Measurements from ENCODE around the gene GRAMD4.
"Not testable (repeated sequence)": the region's sequence is repeated elsewhere in the genome, so short reads cannot be mapped to it uniquely, and the experiment has no call there.

GRAMD4 gene

DNA sequence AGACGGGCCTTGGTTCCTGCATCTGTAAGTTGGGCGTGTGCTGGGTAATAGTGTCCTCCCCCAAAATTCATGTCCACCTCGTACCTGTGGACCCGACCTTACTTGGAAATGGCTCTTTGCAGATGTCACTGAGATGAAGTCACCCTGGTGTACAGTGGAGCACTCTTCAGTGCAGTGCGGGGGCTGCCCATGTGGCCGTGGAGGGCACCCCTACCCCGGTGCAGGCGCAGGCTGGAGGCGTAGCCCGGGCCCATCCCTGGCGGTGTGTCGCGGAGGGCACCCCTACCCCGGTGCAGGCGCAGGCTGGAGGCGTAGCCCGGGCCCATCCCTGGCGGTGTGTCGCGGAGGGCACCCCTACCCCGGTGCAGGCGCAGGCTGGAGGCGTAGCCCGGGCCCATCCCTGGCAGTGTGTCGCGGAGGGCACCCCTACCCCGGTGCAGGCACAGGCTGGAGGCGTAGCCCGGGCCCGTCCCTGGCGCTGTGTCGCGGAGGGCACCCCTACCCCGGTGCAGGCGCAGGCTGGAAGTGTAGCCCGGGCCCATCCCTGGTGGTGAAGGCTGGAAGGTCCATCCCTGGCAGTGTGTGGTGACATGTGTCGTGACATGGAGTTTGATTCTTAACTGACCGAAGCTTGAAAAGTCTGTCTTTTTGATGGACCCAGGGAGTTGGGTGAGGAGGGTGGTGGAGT lies 1.2 kb downstream of the GRAMD4 start:
- DNase-seq: not testable (repeated sequence)

DNA sequence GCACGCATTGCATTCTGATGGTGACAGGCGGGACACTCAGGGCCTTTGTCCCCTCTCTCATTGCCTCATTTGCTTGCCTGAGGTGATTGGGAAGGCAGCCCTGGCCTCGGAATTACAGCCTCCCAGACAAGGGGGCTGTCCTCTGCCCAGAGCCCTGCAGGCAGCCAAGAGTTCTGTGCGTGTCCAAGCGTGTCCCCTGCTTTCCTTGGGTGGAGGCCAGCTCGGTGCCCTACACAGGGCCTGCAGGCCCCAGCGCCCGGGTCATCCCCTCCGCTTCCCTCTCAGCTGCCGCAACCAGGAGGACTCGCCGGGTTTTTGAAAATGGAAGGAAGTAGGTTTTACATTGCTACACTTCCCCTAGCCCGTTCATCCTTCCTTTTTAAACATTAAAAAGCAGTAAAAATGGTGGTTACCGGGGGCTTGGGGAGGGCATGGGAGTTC lies 1.9 kb downstream of the GRAMD4 start:
- DNase-seq: no peak

DNA sequence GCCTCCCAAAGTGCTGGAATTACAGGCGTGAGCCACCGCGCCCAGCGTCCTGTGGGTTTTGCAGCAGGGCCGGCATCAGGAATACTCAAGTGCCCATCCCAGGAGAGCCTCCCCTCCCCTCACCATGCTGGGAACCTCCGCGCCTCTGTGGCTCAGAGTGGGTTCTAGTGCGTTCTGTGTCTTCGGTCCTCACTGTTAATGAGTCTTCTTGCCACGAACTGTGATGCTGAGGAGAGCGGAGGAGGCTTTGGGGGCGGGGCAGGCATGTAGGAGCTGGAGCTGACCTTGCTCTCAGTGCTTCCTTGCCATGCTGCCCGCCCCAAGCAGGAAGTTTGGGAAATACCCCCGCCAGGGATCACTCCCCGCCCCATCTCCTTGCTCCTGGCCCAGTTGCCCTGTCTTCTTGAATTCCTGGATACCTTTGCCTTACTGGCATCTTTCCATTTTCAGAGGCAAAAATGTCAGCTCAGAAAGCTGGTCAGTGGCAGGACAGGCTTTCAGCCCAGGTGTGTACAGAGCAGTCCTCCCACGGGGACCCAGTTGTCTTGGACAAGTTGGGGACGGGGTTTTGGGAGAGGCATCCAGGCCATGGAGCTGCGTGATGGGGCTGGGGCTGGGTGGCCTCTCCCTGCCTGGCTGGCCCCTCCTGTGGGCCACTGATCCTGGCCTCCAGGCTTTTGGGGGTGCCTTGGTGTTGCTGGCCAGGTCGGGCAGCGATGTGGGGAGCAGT lies 5.1 kb downstream of the GRAMD4 start:
- no peak for DNase-seq

GRCh38 chr22:46625843-46626349 lies 5.7 kb downstream of the GRAMD4 start:
- DNase-seq: no peak

DNA sequence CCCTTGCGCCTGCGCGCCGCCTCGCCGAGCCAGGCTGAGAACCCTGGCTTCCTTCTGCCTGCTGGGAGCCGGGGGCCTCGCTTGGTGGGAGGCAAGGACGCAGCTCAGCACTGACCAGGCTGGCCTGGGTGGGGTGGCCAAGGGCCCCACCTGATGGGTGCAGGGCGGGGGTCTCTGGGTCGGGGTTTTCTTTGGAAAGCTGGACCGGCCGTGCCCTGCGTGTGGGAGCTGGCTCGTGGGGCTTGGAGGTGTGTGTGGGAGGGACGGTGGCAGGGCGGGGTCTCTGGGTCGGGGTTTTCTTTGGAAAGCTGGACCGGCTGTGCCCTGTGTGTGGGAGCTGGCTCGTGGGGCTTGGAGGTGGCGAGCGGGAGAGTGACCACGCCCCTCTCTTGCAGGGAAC lies 6.2 kb downstream of the GRAMD4 start:
- no peak for DNase-seq

DNA sequence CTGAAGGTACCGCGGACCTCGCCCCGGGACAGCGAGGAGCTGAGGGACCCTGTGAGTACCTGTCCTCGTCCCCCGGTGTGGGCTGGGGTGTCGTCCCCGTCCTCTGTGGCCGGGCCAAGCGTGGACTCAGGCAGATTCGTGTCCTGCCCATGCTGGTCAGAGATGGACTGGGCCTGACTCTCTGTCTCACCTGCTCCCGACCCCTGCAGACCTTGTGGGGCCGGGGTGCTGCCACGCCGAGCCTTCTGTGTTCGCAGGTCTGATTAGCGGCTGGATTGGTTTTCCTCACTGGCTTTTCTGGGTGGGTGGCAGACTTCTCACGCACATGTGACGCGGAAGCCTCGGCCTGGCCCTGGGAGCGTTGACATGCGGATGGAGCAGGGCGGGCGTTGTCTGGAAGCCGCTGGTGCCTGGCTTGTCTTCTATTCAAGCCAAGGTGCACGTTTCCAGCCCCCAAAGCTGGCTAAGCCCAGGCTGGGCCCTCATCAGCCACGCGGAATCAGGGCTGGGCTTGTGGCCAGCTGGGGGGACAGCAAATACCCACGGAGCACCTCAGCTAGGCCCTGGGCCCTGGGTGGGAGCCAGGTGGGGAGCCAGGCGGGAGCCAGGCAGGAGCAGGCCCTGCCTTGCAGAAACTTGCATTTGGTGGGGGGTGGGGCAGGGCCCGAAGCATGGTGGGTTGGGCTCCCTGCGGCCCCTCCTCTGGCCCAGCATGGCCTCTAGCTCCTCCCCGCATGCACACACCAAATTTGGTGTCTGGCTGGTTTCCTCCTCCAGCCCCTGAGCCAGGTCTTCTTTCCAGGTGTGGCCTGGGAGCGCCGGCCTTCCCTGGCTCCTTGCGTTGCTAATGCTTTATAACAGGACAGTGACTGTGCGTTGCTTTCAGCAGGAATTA lies 7.0 kb downstream of the GRAMD4 start:
- DNase-seq: no peak

GRCh38 chr22:46627806-46628482 lies 7.8 kb downstream of the GRAMD4 start:
- DNase-seq: no peak

- DNase-seq: no peak
Measured at GRCh38 chr22:46628756-46629155, 8.6 kb downstream of the GRAMD4 start.

DNA sequence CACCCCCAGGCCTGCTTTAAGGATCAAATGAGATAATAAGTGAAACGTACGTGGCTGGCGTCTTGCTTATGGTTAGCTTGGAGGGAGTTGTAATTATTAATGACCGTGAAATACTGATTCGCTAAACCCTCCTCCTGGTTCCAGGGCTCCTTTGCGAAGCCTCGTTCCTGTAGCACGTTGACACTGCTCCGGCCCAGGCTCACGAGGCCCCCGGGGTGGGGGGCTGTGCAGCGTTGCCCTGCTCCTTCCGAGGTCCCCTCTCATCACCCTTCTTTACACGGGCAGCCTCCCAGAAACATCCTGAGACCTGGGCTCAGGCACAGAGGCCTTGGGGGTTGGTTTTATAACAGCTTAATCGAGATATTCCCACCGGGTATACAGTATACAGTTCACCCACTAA lies 9.1 kb downstream of the GRAMD4 start:
- DNase-seq: no peak

DNA sequence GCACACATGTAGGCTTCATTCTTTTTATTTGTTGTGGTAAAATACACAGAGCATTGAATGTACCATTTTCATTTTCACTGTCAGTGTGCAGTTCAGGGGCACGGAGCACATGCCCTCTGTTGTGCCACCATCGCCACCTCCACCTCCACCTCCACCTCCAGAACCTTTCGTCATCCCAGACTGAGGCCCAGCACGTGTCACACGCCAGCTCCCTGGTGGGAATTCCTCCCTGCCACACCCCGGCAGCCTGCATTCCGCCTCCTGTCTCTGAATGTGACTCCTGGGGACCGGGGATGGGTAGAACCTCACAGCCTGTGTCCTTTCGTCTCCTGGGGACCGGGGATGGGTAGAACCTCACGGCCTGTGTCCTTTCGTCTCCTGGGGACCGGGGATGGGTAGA lies 10.9 kb downstream of the GRAMD4 start:
- no peak for DNase-seq

- no peak for DNase-seq
Measured at GRCh38 chr22:46632646-46633249, 12.6 kb downstream of the GRAMD4 start.

GRCh38 chr22:46633334-46633890 lies 13.2 kb downstream of the GRAMD4 start:
- DNase-seq: no peak

- no peak for DNase-seq
Measured at GRCh38 chr22:46634011-46634699, 14.0 kb downstream of the GRAMD4 start.

DNA sequence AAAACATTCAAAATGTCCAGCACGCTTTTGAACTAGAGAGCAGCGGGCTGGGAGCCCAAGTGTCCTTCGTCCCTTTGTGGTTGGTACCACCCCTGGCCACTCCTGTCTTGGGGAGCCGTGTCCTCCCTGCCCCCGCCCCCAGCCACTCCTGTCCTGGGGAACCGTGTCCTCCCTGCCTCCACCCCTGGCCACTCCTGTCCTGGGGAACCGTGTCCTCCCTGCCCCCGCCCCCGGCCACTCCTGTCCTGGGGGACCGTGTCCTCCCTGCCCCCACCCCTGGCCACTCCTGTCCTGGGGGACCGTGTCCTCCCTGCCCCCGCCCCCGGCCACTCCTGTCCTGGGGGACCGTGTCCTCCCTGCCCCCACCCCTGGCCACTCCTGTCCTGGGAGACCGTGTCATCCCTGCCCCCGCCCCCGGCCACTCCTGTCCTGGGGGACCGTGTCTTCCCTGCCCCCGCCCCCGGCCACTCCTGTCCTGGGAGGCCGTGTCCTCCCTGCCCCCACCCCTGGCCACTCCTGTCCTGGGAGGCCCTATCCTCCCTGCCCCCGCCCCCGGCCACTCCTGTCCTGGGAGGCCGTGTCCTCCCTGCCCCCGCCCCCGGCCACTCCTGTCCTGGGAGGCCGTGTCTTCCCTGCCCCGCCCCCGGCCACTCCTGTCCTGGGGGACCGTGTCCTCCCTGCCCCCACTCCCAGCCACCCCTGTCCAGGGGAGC lies 14.9 kb downstream of the GRAMD4 start:
- not testable (repeated sequence) for DNase-seq

DNA sequence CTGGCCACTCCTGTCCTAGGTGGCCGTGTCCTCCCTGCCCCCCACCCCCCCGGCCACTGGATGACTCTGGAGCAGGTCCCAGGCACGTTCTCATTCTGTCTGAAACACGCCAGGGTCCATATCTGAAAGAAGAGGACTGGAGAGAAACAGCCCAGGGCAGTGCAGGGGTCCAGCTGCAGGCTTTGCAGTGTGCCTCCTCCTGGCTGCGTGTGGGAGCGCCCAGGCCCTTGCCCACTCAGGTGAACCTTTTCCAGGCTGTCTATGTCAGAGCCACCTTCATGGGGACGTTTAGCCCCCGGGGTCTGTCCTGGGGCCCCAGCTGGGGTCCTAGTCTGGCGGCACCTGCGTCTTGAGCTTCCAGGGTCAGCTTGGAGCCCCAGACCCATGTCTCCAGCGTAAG lies 15.6 kb downstream of the GRAMD4 start:
- no peak for DNase-seq

GRCh38 chr22:46636221-46637002 lies 16.2 kb downstream of the GRAMD4 start:
- DNase-seq: no peak

- no peak for DNase-seq
Measured at GRCh38 chr22:46637711-46638600, 17.8 kb downstream of the GRAMD4 start.

GRCh38 chr22:46638601-46639431 lies 18.6 kb downstream of the GRAMD4 start:
- DNase-seq: no peak
